Measurements from ENCODE around the gene FGF22.
A peak's percentile ranks its signal among the peaks of the same experiment; 100 is the strongest.

Gene FGF22

GRCh38 chr19:652467-653389 lies 13.0 kb downstream of the FGF22 start:
- peaks cover 21% of the 10 kb centered on the region for H3K4me1 Mint-ChIP-seq (ENCODE audit: low read depth)
- H3K27ac Mint-ChIP-seq, result no peak overlapping the region
- no peaks in the 10 kb centered on the region for H3K36me3 Mint-ChIP-seq
- H3K27me3 Mint-ChIP-seq, result no peaks in the 10 kb centered on the region
- no peaks in the 10 kb centered on the region for H3K9me3 Mint-ChIP-seq (ENCODE audit: low read depth)
- H3K4me3 Mint-ChIP-seq, result no peak overlapping the region

GRCh38 chr19:653425-653824 lies 13.7 kb downstream of the FGF22 start:
- Mint-ChIP-seq H3K36me3 (no peaks in the 10 kb centered on the region), H3K27me3 (no peaks in the 10 kb centered on the region), H3K9me3 (ENCODE audit: low read depth) (no peaks in the 10 kb centered on the region)

GRCh38 chr19:655691-656090 lies 16.0 kb downstream of the FGF22 start:
- Mint-ChIP-seq H3K4me1 (ENCODE audit: low read depth) (peaks cover 34% of the 10 kb centered on the region), H3K36me3 (no peaks in the 10 kb centered on the region), H3K27ac (peak overlapping the region; percentile 23), H3K27me3 (no peaks in the 10 kb centered on the region), H3K4me3 (peak overlapping the region; percentile 47), H3K9me3 (ENCODE audit: low read depth) (no peaks in the 10 kb centered on the region)

More at GRCh38 chr19:653425-653824, 13.7 kb downstream of the FGF22 start:
- Mint-ChIP-seq H3K4me1 (ENCODE audit: low read depth) (peaks cover 21% of the 10 kb centered on the region), H3K4me3 (no peak overlapping the region), H3K27ac (no peak overlapping the region)

GRCh38 chr19:656751-657559 lies 17.3 kb downstream of the FGF22 start:
- peak overlapping the region; percentile 34 for H3K27ac Mint-ChIP-seq
- peaks cover 39% of the 10 kb centered on the region for H3K4me1 Mint-ChIP-seq (ENCODE audit: low read depth)
- H3K4me3 Mint-ChIP-seq, result no peak overlapping the region
- no peaks in the 10 kb centered on the region for H3K9me3 Mint-ChIP-seq (ENCODE audit: low read depth)
- no peaks in the 10 kb centered on the region for H3K27me3 Mint-ChIP-seq
- H3K36me3 Mint-ChIP-seq, result no peaks in the 10 kb centered on the region

GRCh38 chr19:657611-658010 lies 17.9 kb downstream of the FGF22 start:
- H3K27me3 Mint-ChIP-seq, result no peaks in the 10 kb centered on the region
- H3K4me1 Mint-ChIP-seq (ENCODE audit: low read depth), result peaks cover 39% of the 10 kb centered on the region
- H3K9me3 Mint-ChIP-seq (ENCODE audit: low read depth), result no peaks in the 10 kb centered on the region
- no peak overlapping the region for H3K4me3 Mint-ChIP-seq
- no peak overlapping the region for H3K27ac Mint-ChIP-seq
- no peaks in the 10 kb centered on the region for H3K36me3 Mint-ChIP-seq

- Mint-ChIP-seq H3K4me3 (peak overlapping the region; percentile 40), H3K27me3 (no peaks in the 10 kb centered on the region), H3K4me1 (ENCODE audit: low read depth) (peaks cover 39% of the 10 kb centered on the region), H3K36me3 (no peaks in the 10 kb centered on the region), H3K9me3 (ENCODE audit: low read depth) (no peaks in the 10 kb centered on the region), H3K27ac (no peak overlapping the region)
Observed at GRCh38 chr19:658059-658839, 18.6 kb downstream of the FGF22 start.

GRCh38 chr19:658916-659839 lies 19.5 kb downstream of the FGF22 start:
- H3K36me3 Mint-ChIP-seq, result no peaks in the 10 kb centered on the region
- no peaks in the 10 kb centered on the region for H3K9me3 Mint-ChIP-seq (ENCODE audit: low read depth)
- peak overlapping the region; percentile 94 for H3K27ac Mint-ChIP-seq
- no peaks in the 10 kb centered on the region for H3K27me3 Mint-ChIP-seq
- H3K4me1 Mint-ChIP-seq (ENCODE audit: low read depth), result peaks cover 38% of the 10 kb centered on the region
- peak overlapping the region; percentile 96 for H3K4me3 Mint-ChIP-seq

GRCh38 chr19:660793-661426 lies 21.2 kb downstream of the FGF22 start:
- Mint-ChIP-seq H3K36me3 (no peaks in the 10 kb centered on the region), H3K27me3 (no peaks in the 10 kb centered on the region), H3K4me3 (peak overlapping the region; percentile 96), H3K4me1 (ENCODE audit: low read depth) (peaks cover 33% of the 10 kb centered on the region), H3K27ac (peak overlapping the region; percentile 94), H3K9me3 (ENCODE audit: low read depth) (no peaks in the 10 kb centered on the region)

GRCh38 chr19:661427-662196 lies 21.9 kb downstream of the FGF22 start:
- H3K36me3 Mint-ChIP-seq, result no peaks in the 10 kb centered on the region
- peak overlapping the region; percentile 94 for H3K27ac Mint-ChIP-seq
- H3K9me3 Mint-ChIP-seq (ENCODE audit: low read depth), result no peaks in the 10 kb centered on the region
- peak overlapping the region; percentile 96 for H3K4me3 Mint-ChIP-seq
- peaks cover 28% of the 10 kb centered on the region for H3K4me1 Mint-ChIP-seq (ENCODE audit: low read depth)
- H3K27me3 Mint-ChIP-seq, result no peaks in the 10 kb centered on the region

GRCh38 chr19:662207-662961 lies 22.7 kb downstream of the FGF22 start:
- H3K4me1 Mint-ChIP-seq (ENCODE audit: low read depth), result peaks cover 26% of the 10 kb centered on the region
- H3K4me3 Mint-ChIP-seq, result peak overlapping the region; percentile 96
- no peaks in the 10 kb centered on the region for H3K9me3 Mint-ChIP-seq (ENCODE audit: low read depth)

GRCh38 chr19:662962-663681 lies 23.4 kb downstream of the FGF22 start, which contains the start of gene RNF126:
TSS of gene RNF126 (minus strand) at chr19:663214. CDS start at chr19:663121, 93 bp downstream.
- peaks cover 24% of the 10 kb centered on the region for H3K4me1 Mint-ChIP-seq (ENCODE audit: low read depth)
- no peaks in the 10 kb centered on the region for H3K9me3 Mint-ChIP-seq (ENCODE audit: low read depth)
- H3K36me3 Mint-ChIP-seq, result no peaks in the 10 kb centered on the region
- H3K27ac Mint-ChIP-seq, result peak within 1 kb of the TSS; percentile 94
- peak within 1 kb of the TSS; percentile 96 for H3K4me3 Mint-ChIP-seq
- H3K27me3 Mint-ChIP-seq, result no peaks in the 10 kb centered on the region

More at GRCh38 chr19:662207-662961, 22.7 kb downstream of the FGF22 start:
- Mint-ChIP-seq H3K36me3 (no peaks in the 10 kb centered on the region), H3K27ac (peak overlapping the region; percentile 94), H3K27me3 (no peaks in the 10 kb centered on the region)

GRCh38 chr19:663682-664117 lies 24.0 kb downstream of the FGF22 start:
- H3K27ac Mint-ChIP-seq, result peak overlapping the region; percentile 84
- peak overlapping the region; percentile 86 for H3K4me3 Mint-ChIP-seq
- H3K4me1 Mint-ChIP-seq (ENCODE audit: low read depth), result peaks cover 24% of the 10 kb centered on the region
- H3K36me3 Mint-ChIP-seq, result no peaks in the 10 kb centered on the region
- H3K9me3 Mint-ChIP-seq (ENCODE audit: low read depth), result no peaks in the 10 kb centered on the region
- H3K27me3 Mint-ChIP-seq, result no peaks in the 10 kb centered on the region

Data from activated naive CD8-positive, alpha-beta T cell (primary cell).